ENCODE results near the gene STK40. TPM values are rescaled to one million over a fixed set of nuclear protein-coding genes. Genes with fewer than 3 reads are reported as not detected.

Gene STK40
- polyA plus RNA-seq, 2 of the 4 experiments (the other 2 are of a cell fraction): 6.0 to 8.9 TPM

- no peak for TF ChIP-seq ZC3H11A (IDR thresholded peaks at IDR 0.05)
Measured at GRCh38 chr1:36349839-36350238, 35.9 kb downstream of the STK40 start (continued).

DNA sequence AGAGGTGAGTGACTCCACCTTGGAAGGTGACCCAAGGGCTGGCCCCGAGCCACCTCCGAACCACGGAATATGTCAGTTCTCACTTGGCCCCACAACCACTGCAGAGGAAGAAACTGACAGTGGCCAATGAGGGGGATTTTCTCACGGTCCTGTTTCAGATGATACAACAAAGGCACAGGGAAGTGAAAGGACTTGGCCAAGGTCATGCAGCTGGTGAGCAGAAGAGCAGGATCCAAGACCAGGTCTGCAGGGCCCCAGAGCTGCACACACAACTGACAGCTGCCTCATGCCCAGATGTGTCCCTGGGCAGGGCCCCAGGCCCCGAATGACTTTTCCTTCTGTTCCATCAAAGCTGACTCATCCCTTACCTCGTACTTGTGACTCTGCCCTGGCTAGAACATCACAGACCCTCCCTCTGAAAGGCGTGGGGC, 36.5 kb downstream of the STK40 start:
- Histone ChIP-seq H3K4me3 (no peak overlapping the region), H3K27ac (peak overlapping the region; percentile 87 to 93), H3K9me3 (no peaks in the 10 kb centered on the region), H3K4me2 (peak overlapping the region; percentile 80), H3K4me1 (peaks cover 50% of the 10 kb centered on the region)
- ATAC-seq (no peak), DNase-seq (ENCODE audit: low read depth in 1 of 2, low spot score in 1 of 2) (no peak), FAIRE-seq (no peak)
- CTCF ChIA-PET: interaction anchor here (0.8 to 17.8 kb wide), 5 partner anchors 8 to 72 kb away, joined by 3 to 201 read pairs (median 4); no protein-coding TSS in a partner anchor
- TF ChIP-seq RNF2 (IDR thresholded peaks at IDR 0.05; ENCODE audit: borderline replicate concordance, low read depth) (no peak), KDM1A (IDR thresholded peaks at IDR 0.05; ENCODE audit: low read depth) (no peak), JUNB (IDR thresholded peaks at IDR 0.05) (no peak), ELK1 (IDR thresholded peaks at IDR 0.05; ENCODE audit: low read depth, low read length) (no peak), ZFP36 (IDR thresholded peaks at IDR 0.05; ENCODE audit: borderline replicate concordance, partially characterized antibody) (no peak), CBX8 (IDR thresholded peaks at IDR 0.05) (no peak), MAZ (IDR thresholded peaks at IDR 0.05; ENCODE audit: borderline replicate concordance, low read depth, low read length) (no peak), RCOR1 (IDR thresholded peaks at IDR 0.05; ENCODE audit: low read depth, low read length) (no peak), RAD21 (conservative IDR thresholded peaks at IDR 0.05 in 1 of 2, IDR thresholded peaks at IDR 0.05 in 1 of 2) (no peak), USF2 (IDR thresholded peaks at IDR 0.05) (no peak), HMGXB4 (CRISPR knock-in tag; IDR thresholded peaks at IDR 0.05; ENCODE audit: borderline replicate concordance) (no peak), MAFK (IDR thresholded peaks at IDR 0.05; ENCODE audit: partially characterized antibody) (no peak), NFE2L2 (conservative IDR thresholded peaks at IDR 0.05; ENCODE audit: low read length) (no peak), ZNF302 (CRISPR knock-in tag; IDR thresholded peaks at IDR 0.05) (no peak), EP300 (IDR thresholded peaks at IDR 0.05) (no peak)
- WGBS (ENCODE audit: missing lambda C conversion rate): 53% methylated on average over 7 of the region's 7 CpGs
- POLR2A ChIA-PET: no interaction called here

- no peak for ATAC-seq
- Histone ChIP-seq H3K27ac (peak overlapping the region in 1 of 2 experiments; percentile 16; a peak in 1 of 6 replicates), H3K4me1 (peaks cover 42% of the 10 kb centered on the region), H3K4me2 (no peak overlapping the region), H3K4me3 (no peak overlapping the region), H3K9me3 (no peaks in the 10 kb centered on the region)
- ChIA-PET POLR2A (no interaction called here), CTCF (interaction anchor here (1.1 to 17.8 kb wide), 3 partner anchors 9 to 75 kb away, joined by 3 to 201 read pairs (median 9); no protein-coding TSS in a partner anchor)
- no peak for DNase-seq (ENCODE audit: low read depth in 1 of 2, low spot score in 1 of 2)
- TF ChIP-seq HEYL (CRISPR knock-in tag; IDR thresholded peaks at IDR 0.05): no peak
- TF ChIP-seq PBX3 (IDR thresholded peaks at IDR 0.05): no peak
- TF ChIP-seq CEBPB (IDR thresholded peaks at IDR 0.05): no peak
- no peak for TF ChIP-seq FOSL2 (IDR thresholded peaks at IDR 0.05)
- TF ChIP-seq FOSL2 (CRISPR knock-in tag; IDR thresholded peaks at IDR 0.05): no peak
- WGBS (ENCODE audit: missing lambda C conversion rate): 91% methylated on average over 4 of the region's 8 CpGs
- FAIRE-seq: no peak
Measured at GRCh38 chr1:36346741-36347370, 38.9 kb downstream of the STK40 start.

All from A549 (cell line).